Endothelial cell (in vitro differentiated cells): Measurements from ENCODE around the gene ZNF683. TPM values are rescaled to one million over a fixed set of nuclear protein-coding genes. Genes with fewer than 3 reads are reported as not detected.

ENCODE experiments used
- DNase-seq: peaks from one replicate; pipeline ENCODE4 v3.0.0; 2021; ENCODE audit warnings: low spot score
- H3K27ac Mint-ChIP-seq: one replicate; pipeline ENCODE4 v1.8.0; 2021; ENCODE audit warnings: mixed read lengths, inconsistent platforms; ENCODE audit not compliant: unreplicated experiment
- H3K27me3 Mint-ChIP-seq: one replicate; pipeline ENCODE4 v1.8.0; 2021; ENCODE audit warnings: mild to moderate bottlenecking, moderate library complexity, mixed read lengths, inconsistent platforms; ENCODE audit not compliant: unreplicated experiment
- H3K36me3 Mint-ChIP-seq: one replicate; pipeline ENCODE4 v1.8.0; 2021; ENCODE audit warnings: mild to moderate bottlenecking, low read depth, mixed read lengths, inconsistent platforms; ENCODE audit not compliant: unreplicated experiment
- H3K4me1 Mint-ChIP-seq: one replicate; pipeline ENCODE4 v1.8.0; 2021; ENCODE audit warnings: mild to moderate bottlenecking, mixed read lengths, inconsistent platforms; ENCODE audit not compliant: unreplicated experiment
- H3K4me3 Mint-ChIP-seq: one replicate; pipeline ENCODE4 v1.8.0; 2021; ENCODE audit warnings: mild to moderate bottlenecking, mixed read lengths, inconsistent platforms; ENCODE audit not compliant: unreplicated experiment
- H3K9me3 Mint-ChIP-seq: one replicate; pipeline ENCODE4 v1.8.0; 2021; ENCODE audit warnings: mixed read lengths, inconsistent platforms; ENCODE audit not compliant: unreplicated experiment
- CTCF ChIP-seq: fragments of 200-600 bp; sonication (generic); IDR thresholded peaks from one replicate; pipeline ENCODE4 v1.5.0; 2021; ENCODE audit warnings: antibody characterized with exemption; ENCODE audit not compliant: unreplicated experiment
- total RNA-seq: library from RNA; stranded (reverse); fragmentation: NEBNext Ultra II Directional; extraction: Animal tissue kit (Norgen Biotek cat#: 25700); gene quantifications from one replicate; pipeline ENCODE4 v1.2.1, GENCODE V29; 2021; ENCODE audit not compliant: unreplicated experiment

ZNF683 gene
- total RNA-seq, 1 donor from 2014 or later: not detected

- DNase-seq: no peak
- peaks cover 3% of the 10 kb centered on the region for H3K4me1 Mint-ChIP-seq
Measured at GRCh38 chr1:26324550-26324949, 48.0 kb downstream of the ZNF683 start.

GRCh38 chr1:26323382-26323781, 49.2 kb downstream of the ZNF683 start:
- Mint-ChIP-seq H3K27me3 (peaks cover 5% of the 10 kb centered on the region), H3K27ac (no peak overlapping the region), H3K4me3 (no peak overlapping the region), H3K9me3 (no peaks in the 10 kb centered on the region), H3K4me1 (peaks cover 3% of the 10 kb centered on the region), H3K36me3 (no peaks in the 10 kb centered on the region)
- no peak for TF ChIP-seq CTCF
- DNase-seq: no peak

More at GRCh38 chr1:26324550-26324949, 48.0 kb downstream of the ZNF683 start:
- Mint-ChIP-seq H3K27ac (peak overlapping the region; percentile 61), H3K27me3 (peaks cover 5% of the 10 kb centered on the region), H3K4me3 (peak overlapping the region; percentile 28), H3K36me3 (no peaks in the 10 kb centered on the region), H3K9me3 (no peaks in the 10 kb centered on the region)
- no peak for TF ChIP-seq CTCF

GRCh38 chr1:26322042-26322331, 50.6 kb downstream of the ZNF683 start:
- no peak overlapping the region for H3K4me3 Mint-ChIP-seq
- no peak for DNase-seq
- no peak for TF ChIP-seq CTCF
- H3K36me3 Mint-ChIP-seq: no peaks in the 10 kb centered on the region
- peaks cover 9% of the 10 kb centered on the region for H3K27me3 Mint-ChIP-seq
- peaks cover 13% of the 10 kb centered on the region for H3K4me1 Mint-ChIP-seq
- no peaks in the 10 kb centered on the region for H3K9me3 Mint-ChIP-seq
- no peak overlapping the region for H3K27ac Mint-ChIP-seq

GRCh38 chr1:26321315-26322041, 51.1 kb downstream of the ZNF683 start:
- H3K27me3 Mint-ChIP-seq: peaks cover 11% of the 10 kb centered on the region
- H3K36me3 Mint-ChIP-seq: no peaks in the 10 kb centered on the region
- H3K27ac Mint-ChIP-seq: no peak overlapping the region
- peaks cover 13% of the 10 kb centered on the region for H3K4me1 Mint-ChIP-seq
- H3K4me3 Mint-ChIP-seq: no peak overlapping the region
- peak; percentile 97 for DNase-seq
- peak; percentile 77 for TF ChIP-seq CTCF
- no peaks in the 10 kb centered on the region for H3K9me3 Mint-ChIP-seq

- DNase-seq: no peak
- Mint-ChIP-seq H3K4me1 (peaks cover 13% of the 10 kb centered on the region), H3K27ac (no peak overlapping the region), H3K9me3 (no peaks in the 10 kb centered on the region), H3K4me3 (no peak overlapping the region), H3K27me3 (peaks cover 11% of the 10 kb centered on the region), H3K36me3 (no peaks in the 10 kb centered on the region)
- TF ChIP-seq CTCF: no peak
Measured at GRCh38 chr1:26320896-26321295, 51.7 kb downstream of the ZNF683 start.
